ENCODE data around the gene RPL11.

RPL11 gene

GRCh38 chr1:23657659-23658275 lies 33.8 kb upstream of the RPL11 start:
- Histone ChIP-seq H4K20me1 (ENCODE audit: control insufficient read depth, insufficient read depth, low read depth, low read length) (no peaks in the 10 kb centered on the region), H3K27ac (ENCODE audit: low read depth, low read length) (no peak overlapping the region), H3K4me1 (ENCODE audit: control insufficient read depth, low read length) (peaks cover 58% of the 10 kb centered on the region), H3K4me2 (ENCODE audit: low read length) (no peak overlapping the region), H3K27me3 (ENCODE audit: control insufficient read depth, low read length) (no peaks in the 10 kb centered on the region), H3F3A (ENCODE audit: control insufficient read depth, insufficient read depth) (peaks cover 10% of the 10 kb centered on the region), H3K36me3 (ENCODE audit: control insufficient read depth, low read length) (no peaks in the 10 kb centered on the region), H3K9me2 (replicated peaks; ENCODE audit: control insufficient read depth, low read length) (no peaks in the 10 kb centered on the region), H3K4me3 (ENCODE audit: low read length) (no peak overlapping the region), H3K79me2 (ENCODE audit: control insufficient read depth, low read length) (no peaks in the 10 kb centered on the region), H3K9me3 (ENCODE audit: control insufficient read depth, insufficient read depth, low read length) (no peaks in the 10 kb centered on the region)
- TF ChIP-seq CTCF (IDR thresholded peaks at IDR 0.05; ENCODE audit: low read depth, low read length, poor library complexity, severe bottlenecking) (peak; percentile 97), EZH2phosphoT487 (IDR thresholded peaks at IDR 0.05; ENCODE audit: borderline replicate concordance, low read length) (no peak)

GRCh38 chr1:23660671-23661070 lies 30.9 kb upstream of the RPL11 start:
- TF ChIP-seq CTCF (IDR thresholded peaks at IDR 0.05; ENCODE audit: low read depth, low read length, poor library complexity, severe bottlenecking) (no peak), EZH2phosphoT487 (IDR thresholded peaks at IDR 0.05; ENCODE audit: borderline replicate concordance, low read length) (no peak)
- no peaks in the 10 kb centered on the region for H3K79me2 ChIP-seq (ENCODE audit: control insufficient read depth, low read length)
- H3K36me3 ChIP-seq (ENCODE audit: control insufficient read depth, low read length): no peaks in the 10 kb centered on the region
- H3K4me2 ChIP-seq (ENCODE audit: low read length): no peak overlapping the region
- no peaks in the 10 kb centered on the region for H3K27me3 ChIP-seq (ENCODE audit: control insufficient read depth, low read length)
- no peak overlapping the region for H3K27ac ChIP-seq (ENCODE audit: low read depth, low read length)
- H3F3A ChIP-seq (ENCODE audit: control insufficient read depth, insufficient read depth): peaks cover 6% of the 10 kb centered on the region
- H4K20me1 ChIP-seq (ENCODE audit: control insufficient read depth, insufficient read depth, low read depth, low read length): no peaks in the 10 kb centered on the region
- no peaks in the 10 kb centered on the region for H3K9me2 ChIP-seq (replicated peaks; ENCODE audit: control insufficient read depth, low read length)
- no peaks in the 10 kb centered on the region for H3K9me3 ChIP-seq (ENCODE audit: control insufficient read depth, insufficient read depth, low read length)
- peaks cover 43% of the 10 kb centered on the region for H3K4me1 ChIP-seq (ENCODE audit: control insufficient read depth, low read length)
- H3K4me3 ChIP-seq (ENCODE audit: low read length): no peak overlapping the region

GRCh38 chr1:23661887-23662286 lies 29.7 kb upstream of the RPL11 start:
- Histone ChIP-seq H3K4me2 (ENCODE audit: low read length) (no peak overlapping the region), H3K27ac (ENCODE audit: low read depth, low read length) (no peak overlapping the region), H3K4me1 (ENCODE audit: control insufficient read depth, low read length) (peaks cover 41% of the 10 kb centered on the region), H3K79me2 (ENCODE audit: control insufficient read depth, low read length) (no peaks in the 10 kb centered on the region), H3K27me3 (ENCODE audit: control insufficient read depth, low read length) (no peaks in the 10 kb centered on the region), H3K9me2 (replicated peaks; ENCODE audit: control insufficient read depth, low read length) (no peaks in the 10 kb centered on the region), H3F3A (ENCODE audit: control insufficient read depth, insufficient read depth) (peaks cover 3% of the 10 kb centered on the region; the same call in 1 of the 2 replicates), H3K36me3 (ENCODE audit: control insufficient read depth, low read length) (no peaks in the 10 kb centered on the region), H3K4me3 (ENCODE audit: low read length) (no peak overlapping the region), H3K9me3 (ENCODE audit: control insufficient read depth, insufficient read depth, low read length) (no peaks in the 10 kb centered on the region), H4K20me1 (ENCODE audit: control insufficient read depth, insufficient read depth, low read depth, low read length) (no peaks in the 10 kb centered on the region)
- TF ChIP-seq EZH2phosphoT487 (IDR thresholded peaks at IDR 0.05; ENCODE audit: borderline replicate concordance, low read length): no peak

Data from DOHH2 (cell line).